Gastroesophageal sphincter (tissue), 3 donors: ENCODE measurements around the gene G6PD.
"Not testable (repeated sequence)": the region's sequence is repeated elsewhere in the genome, so short reads cannot be mapped to it uniquely, and the experiment has no call there.

Experiments
- POLR2A ChIP-seq, 2 donors: fragments of 450-650 bp; IDR thresholded peaks; one replicate each; pipeline ENCODE4 v1.6.1; 2017; ENCODE audit warnings: antibody characterized with exemption in 2 of 2, mild to moderate bottlenecking in 2 of 2, moderate library complexity in 1 of 2
- TF ChIP-seq, protein P1 (sequence below), 4 experiments: fragments of 200-600 bp in 2 of 4; fragments of 450-650 bp in 2 of 4; sonication (generic) in 1 of 4; IDR thresholded peaks; one replicate each; pipeline ENCODE4 v1.5.1; 2017 to 2019; ENCODE audit warnings: antibody characterized with exemption in 4 of 4, mild to moderate bottlenecking in 2 of 4, moderate library complexity in 2 of 4

DNA sequence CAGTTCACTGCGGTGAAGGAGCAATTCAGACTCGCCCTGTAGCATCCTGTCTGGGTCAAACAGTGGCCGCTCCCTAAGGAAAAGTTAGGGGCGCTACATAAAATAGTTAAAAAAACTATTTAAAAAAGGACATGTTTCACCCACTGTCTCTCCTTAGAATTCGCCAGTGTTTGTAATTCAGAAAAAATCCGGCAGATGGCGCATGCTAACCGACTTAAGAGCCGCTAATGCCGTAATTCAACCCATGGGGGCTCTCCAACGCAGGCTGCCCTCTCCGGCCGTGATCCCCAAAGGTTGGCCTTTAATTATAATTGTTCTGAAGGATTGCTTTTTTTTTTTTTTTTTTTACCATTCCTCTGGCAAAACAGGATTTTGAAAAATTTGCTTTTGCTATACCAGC is 43.8 kb upstream of the G6PD start:
- TF ChIP-seq, protein P1, sequence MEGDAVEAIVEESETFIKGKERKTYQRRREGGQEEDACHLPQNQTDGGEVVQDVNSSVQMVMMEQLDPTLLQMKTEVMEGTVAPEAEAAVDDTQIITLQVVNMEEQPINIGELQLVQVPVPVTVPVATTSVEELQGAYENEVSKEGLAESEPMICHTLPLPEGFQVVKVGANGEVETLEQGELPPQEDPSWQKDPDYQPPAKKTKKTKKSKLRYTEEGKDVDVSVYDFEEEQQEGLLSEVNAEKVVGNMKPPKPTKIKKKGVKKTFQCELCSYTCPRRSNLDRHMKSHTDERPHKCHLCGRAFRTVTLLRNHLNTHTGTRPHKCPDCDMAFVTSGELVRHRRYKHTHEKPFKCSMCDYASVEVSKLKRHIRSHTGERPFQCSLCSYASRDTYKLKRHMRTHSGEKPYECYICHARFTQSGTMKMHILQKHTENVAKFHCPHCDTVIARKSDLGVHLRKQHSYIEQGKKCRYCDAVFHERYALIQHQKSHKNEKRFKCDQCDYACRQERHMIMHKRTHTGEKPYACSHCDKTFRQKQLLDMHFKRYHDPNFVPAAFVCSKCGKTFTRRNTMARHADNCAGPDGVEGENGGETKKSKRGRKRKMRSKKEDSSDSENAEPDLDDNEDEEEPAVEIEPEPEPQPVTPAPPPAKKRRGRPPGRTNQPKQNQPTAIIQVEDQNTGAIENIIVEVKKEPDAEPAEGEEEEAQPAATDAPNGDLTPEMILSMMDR (IDR thresholded peaks at IDR 0.05), result not testable (repeated sequence)
- TF ChIP-seq POLR2A (IDR thresholded peaks at IDR 0.05), result not testable (repeated sequence)
